ENCODE data around the gene LRFN2. TPM values are rescaled to one million over a fixed set of nuclear protein-coding genes. Genes with fewer than 3 reads are reported as not detected.

Gene LRFN2
- polyA plus RNA-seq, 2 donors: 0.26 to 0.28 TPM

DNA sequence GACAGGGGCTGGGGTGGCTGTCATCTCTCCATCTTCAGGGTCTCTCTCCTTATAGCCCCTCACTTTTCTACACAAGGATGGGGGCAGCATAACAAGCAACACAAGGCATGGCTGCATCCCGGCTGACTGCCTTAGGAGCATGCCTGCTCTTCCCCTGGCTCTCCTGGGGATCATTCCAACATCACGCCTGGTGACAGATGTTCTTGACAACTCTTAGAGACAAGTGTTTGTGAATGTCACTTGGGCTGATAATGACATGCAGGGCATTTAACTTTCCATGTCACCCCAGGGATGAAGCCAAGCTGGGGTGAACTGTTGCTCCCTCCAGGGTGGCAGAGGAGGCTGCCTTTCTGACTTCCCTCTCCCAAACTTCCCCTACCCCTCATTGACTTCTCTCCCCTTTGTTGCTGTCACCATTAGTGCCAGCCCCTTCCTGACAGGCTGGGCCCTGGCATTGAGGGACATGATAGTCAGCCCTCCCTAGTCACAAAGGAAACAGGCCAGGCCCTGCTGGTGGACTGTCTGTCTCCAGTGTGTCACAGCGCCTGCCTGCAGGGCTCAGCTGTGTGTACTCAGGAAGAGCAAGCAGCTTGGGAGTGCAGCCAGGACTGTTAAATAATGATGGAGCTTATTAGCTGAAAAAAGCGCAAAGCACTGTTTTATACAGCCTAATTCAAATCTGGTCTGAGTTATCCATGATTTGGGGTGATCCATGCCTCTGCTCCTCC, 161.8 kb downstream of the LRFN2 start:
- no peaks in the 10 kb centered on the region for H3K36me3 ChIP-seq (ENCODE audit: control insufficient read depth in 2 of 2, insufficient read depth in 2 of 2, low read length in 1 of 2)
- no peak overlapping the region for H3K4me3 ChIP-seq (ENCODE audit: low read depth in 1 of 2, low read length in 2 of 2)
- WGBS, 2 donors: 53 to 67% methylated on average over 4 of the region's 4 CpGs
- peaks cover 0 to 7% of the 10 kb centered on the region in 2 donors for H3K4me1 ChIP-seq (ENCODE audit: control insufficient read depth in 2 of 2, insufficient read depth in 2 of 2, low read length in 1 of 2)
- no peak overlapping the region for H3K27ac ChIP-seq (ENCODE audit: low read depth in 2 of 2, low read length in 1 of 2)
- H3K27me3 ChIP-seq (ENCODE audit: control insufficient read depth in 1 of 2, insufficient read depth in 2 of 2, low read length in 2 of 2): no peaks in the 10 kb centered on the region
- no peaks in the 10 kb centered on the region for H3K9me3 ChIP-seq (ENCODE audit: control insufficient read depth in 2 of 2, insufficient read depth in 1 of 2, low read depth in 1 of 2, low read length in 1 of 2)

- Histone ChIP-seq H3K9me3 (ENCODE audit: control insufficient read depth in 2 of 2, insufficient read depth in 1 of 2, low read depth in 1 of 2, low read length in 1 of 2) (no peaks in the 10 kb centered on the region), H3K36me3 (ENCODE audit: control insufficient read depth in 2 of 2, insufficient read depth in 2 of 2, low read length in 1 of 2) (no peaks in the 10 kb centered on the region), H3K4me3 (ENCODE audit: low read depth in 1 of 2, low read length in 2 of 2) (no peak overlapping the region), H3K27me3 (ENCODE audit: control insufficient read depth in 1 of 2, insufficient read depth in 2 of 2, low read length in 2 of 2) (no peaks in the 10 kb centered on the region), H3K4me1 (ENCODE audit: control insufficient read depth in 2 of 2, insufficient read depth in 2 of 2, low read length in 1 of 2) (peaks cover 0 to 13% of the 10 kb centered on the region in 2 donors), H3K27ac (ENCODE audit: low read depth in 2 of 2, low read length in 1 of 2) (no peak overlapping the region)
- 46 to 57% methylated on average over 1 of the region's 1 CpG for WGBS, 2 donors
Measured at GRCh38 chr6:40422046-40422445, 165.1 kb downstream of the LRFN2 start.

DNA sequence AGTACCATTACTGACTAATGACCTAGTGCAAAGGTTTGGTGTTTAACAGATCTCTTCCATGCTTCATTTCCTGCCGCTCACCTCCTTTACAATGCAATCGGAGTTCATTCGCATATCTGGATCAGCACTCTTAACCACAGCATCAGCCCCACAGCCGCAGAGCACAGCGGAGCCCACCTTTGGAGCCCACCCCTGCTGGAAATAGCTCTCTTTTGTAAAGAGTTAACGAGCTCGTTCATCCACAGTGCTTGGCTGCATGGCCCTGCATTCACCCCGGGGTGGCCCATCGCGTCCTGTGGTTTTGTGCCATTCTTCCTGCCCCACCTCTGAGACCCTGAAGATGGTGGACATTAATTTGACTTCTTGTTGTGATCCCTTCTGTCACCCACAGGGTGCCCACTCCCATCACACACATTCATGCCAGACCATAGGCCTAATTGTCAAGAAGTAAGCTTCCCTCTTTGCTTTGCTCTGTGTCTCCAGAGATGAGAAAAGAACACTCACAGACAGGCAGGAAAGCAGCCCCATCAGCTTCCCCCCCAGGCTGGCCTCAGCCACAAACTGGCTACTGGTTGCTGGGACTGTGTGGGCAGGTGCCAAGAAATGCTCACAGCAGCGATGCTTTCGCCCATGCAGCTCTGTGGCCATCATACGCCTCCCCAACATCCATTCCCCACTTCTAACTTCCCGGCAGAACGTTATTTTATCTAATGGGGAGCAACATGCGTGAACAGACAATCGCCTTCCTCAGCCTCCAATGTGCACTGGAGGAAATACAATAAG, 167.0 kb downstream of the LRFN2 start:
- Histone ChIP-seq H3K27me3 (ENCODE audit: control insufficient read depth in 1 of 2, insufficient read depth in 2 of 2, low read length in 2 of 2) (no peaks in the 10 kb centered on the region), H3K4me3 (ENCODE audit: low read depth in 1 of 2, low read length in 2 of 2) (no peak overlapping the region), H3K4me1 (ENCODE audit: control insufficient read depth in 2 of 2, insufficient read depth in 2 of 2, low read length in 1 of 2) (peaks cover 0 to 8% of the 10 kb centered on the region in 2 donors), H3K9me3 (ENCODE audit: control insufficient read depth in 2 of 2, insufficient read depth in 1 of 2, low read depth in 1 of 2, low read length in 1 of 2) (no peaks in the 10 kb centered on the region), H3K36me3 (ENCODE audit: control insufficient read depth in 2 of 2, insufficient read depth in 2 of 2, low read length in 1 of 2) (no peaks in the 10 kb centered on the region), H3K27ac (ENCODE audit: low read depth in 2 of 2, low read length in 1 of 2) (no peak overlapping the region)
- 87 to 89% methylated on average over 17 of the region's 17 CpGs for WGBS, 2 donors

- H3K36me3 ChIP-seq (ENCODE audit: control insufficient read depth in 2 of 2, insufficient read depth in 2 of 2, low read length in 1 of 2): no peaks in the 10 kb centered on the region
- H3K9me3 ChIP-seq (ENCODE audit: control insufficient read depth in 2 of 2, insufficient read depth in 1 of 2, low read depth in 1 of 2, low read length in 1 of 2): no peaks in the 10 kb centered on the region
- H3K27ac ChIP-seq (ENCODE audit: low read depth in 2 of 2, low read length in 1 of 2): peak overlapping the region in 1 of 2 donors; percentile 49
- H3K27me3 ChIP-seq (ENCODE audit: control insufficient read depth in 1 of 2, insufficient read depth in 2 of 2, low read length in 2 of 2): no peaks in the 10 kb centered on the region
- no peak overlapping the region for H3K4me3 ChIP-seq (ENCODE audit: low read depth in 1 of 2, low read length in 2 of 2)
- H3K4me1 ChIP-seq (ENCODE audit: control insufficient read depth in 2 of 2, insufficient read depth in 2 of 2, low read length in 1 of 2): peaks cover 0 to 8% of the 10 kb centered on the region in 2 donors
- 82 to 90% methylated on average over 1 of the region's 1 CpG for WGBS, 2 donors
Measured at GRCh38 chr6:40419377-40419776, 167.8 kb downstream of the LRFN2 start.

GRCh38 chr6:40417031-40417430, 170.1 kb downstream of the LRFN2 start:
- H3K4me1 ChIP-seq (ENCODE audit: control insufficient read depth in 2 of 2, insufficient read depth in 2 of 2, low read length in 1 of 2): peaks cover 0 to 8% of the 10 kb centered on the region in 2 donors
- H3K36me3 ChIP-seq (ENCODE audit: control insufficient read depth in 2 of 2, insufficient read depth in 2 of 2, low read length in 1 of 2): no peaks in the 10 kb centered on the region
- 53 to 78% methylated on average over 9 of the region's 9 CpGs for WGBS, 2 donors
- peak overlapping the region in 1 of 2 donors; percentile 26 for H3K27ac ChIP-seq (ENCODE audit: low read depth in 2 of 2, low read length in 1 of 2)
- H3K27me3 ChIP-seq (ENCODE audit: control insufficient read depth in 1 of 2, insufficient read depth in 2 of 2, low read length in 2 of 2): no peaks in the 10 kb centered on the region
- H3K9me3 ChIP-seq (ENCODE audit: control insufficient read depth in 2 of 2, insufficient read depth in 1 of 2, low read depth in 1 of 2, low read length in 1 of 2): no peaks in the 10 kb centered on the region
- no peak overlapping the region for H3K4me3 ChIP-seq (ENCODE audit: low read depth in 1 of 2, low read length in 2 of 2)

- WGBS, 2 donors: 70 to 89% methylated on average over 6 of the region's 6 CpGs
- no peaks in the 10 kb centered on the region for H3K27me3 ChIP-seq (ENCODE audit: control insufficient read depth in 1 of 2, insufficient read depth in 2 of 2, low read length in 2 of 2)
- peaks cover 2 to 15% of the 10 kb centered on the region in 2 donors for H3K4me1 ChIP-seq (ENCODE audit: control insufficient read depth in 2 of 2, insufficient read depth in 2 of 2, low read length in 1 of 2)
- H3K27ac ChIP-seq (ENCODE audit: low read depth in 2 of 2, low read length in 1 of 2): no peak overlapping the region
- H3K9me3 ChIP-seq (ENCODE audit: control insufficient read depth in 2 of 2, insufficient read depth in 1 of 2, low read depth in 1 of 2, low read length in 1 of 2): no peaks in the 10 kb centered on the region
- no peak overlapping the region for H3K4me3 ChIP-seq (ENCODE audit: low read depth in 1 of 2, low read length in 2 of 2)
- H3K36me3 ChIP-seq (ENCODE audit: control insufficient read depth in 2 of 2, insufficient read depth in 2 of 2, low read length in 1 of 2): no peaks in the 10 kb centered on the region
Measured at GRCh38 chr6:40414617-40415016, 172.5 kb downstream of the LRFN2 start.

GRCh38 chr6:40413239-40413638, 173.9 kb downstream of the LRFN2 start:
- Histone ChIP-seq H3K9me3 (ENCODE audit: control insufficient read depth in 2 of 2, insufficient read depth in 1 of 2, low read depth in 1 of 2, low read length in 1 of 2) (no peaks in the 10 kb centered on the region), H3K27me3 (ENCODE audit: control insufficient read depth in 1 of 2, insufficient read depth in 2 of 2, low read length in 2 of 2) (no peaks in the 10 kb centered on the region), H3K4me3 (ENCODE audit: low read depth in 1 of 2, low read length in 2 of 2) (no peak overlapping the region), H3K4me1 (ENCODE audit: control insufficient read depth in 2 of 2, insufficient read depth in 2 of 2, low read length in 1 of 2) (peaks cover 2 to 10% of the 10 kb centered on the region in 2 donors), H3K27ac (ENCODE audit: low read depth in 2 of 2, low read length in 1 of 2) (no peak overlapping the region), H3K36me3 (ENCODE audit: control insufficient read depth in 2 of 2, insufficient read depth in 2 of 2, low read length in 1 of 2) (no peaks in the 10 kb centered on the region)
- 55 to 73% methylated on average over 6 of the region's 6 CpGs for WGBS, 2 donors

- H3K27ac ChIP-seq (ENCODE audit: low read depth in 2 of 2, low read length in 1 of 2): no peak overlapping the region
- no peaks in the 10 kb centered on the region for H3K9me3 ChIP-seq (ENCODE audit: control insufficient read depth in 2 of 2, insufficient read depth in 1 of 2, low read depth in 1 of 2, low read length in 1 of 2)
- H3K4me3 ChIP-seq (ENCODE audit: low read depth in 1 of 2, low read length in 2 of 2): no peak overlapping the region
- no peaks in the 10 kb centered on the region for H3K36me3 ChIP-seq (ENCODE audit: control insufficient read depth in 2 of 2, insufficient read depth in 2 of 2, low read length in 1 of 2)
- peaks cover 2 to 10% of the 10 kb centered on the region in 2 donors for H3K4me1 ChIP-seq (ENCODE audit: control insufficient read depth in 2 of 2, insufficient read depth in 2 of 2, low read length in 1 of 2)
- WGBS, 2 donors: 70 to 74% methylated on average over 6 of the region's 6 CpGs
- no peaks in the 10 kb centered on the region for H3K27me3 ChIP-seq (ENCODE audit: control insufficient read depth in 1 of 2, insufficient read depth in 2 of 2, low read length in 2 of 2)
Measured at GRCh38 chr6:40411881-40412280, 175.3 kb downstream of the LRFN2 start.

DNA sequence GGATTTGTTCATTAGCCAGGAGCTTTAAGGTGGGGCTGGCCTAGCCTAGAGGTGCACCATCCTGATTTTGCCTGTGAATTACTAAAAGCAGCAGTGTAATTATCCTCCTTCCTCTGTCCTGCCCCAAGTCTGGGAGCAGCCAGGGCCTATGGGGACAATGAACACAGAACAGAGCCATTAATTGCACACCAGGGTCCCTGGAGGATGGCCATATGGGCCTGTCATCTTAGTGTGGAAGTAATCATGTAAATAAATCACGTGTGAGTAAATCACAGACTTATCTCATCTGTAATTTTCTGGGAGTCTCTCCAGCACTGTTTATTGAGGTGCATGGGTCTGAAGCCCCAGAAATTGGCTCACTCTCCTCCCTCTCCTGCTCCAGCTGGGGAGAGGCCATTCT, 176.3 kb downstream of the LRFN2 start:
- WGBS, 2 donors: 28 to 30% methylated on average over 1 of the region's 1 CpG
- Histone ChIP-seq H3K4me3 (ENCODE audit: low read depth in 1 of 2, low read length in 2 of 2) (no peak overlapping the region), H3K4me1 (ENCODE audit: control insufficient read depth in 2 of 2, insufficient read depth in 2 of 2, low read length in 1 of 2) (peaks cover 4 to 8% of the 10 kb centered on the region in 2 donors), H3K27ac (ENCODE audit: low read depth in 2 of 2, low read length in 1 of 2) (no peak overlapping the region), H3K27me3 (ENCODE audit: control insufficient read depth in 1 of 2, insufficient read depth in 2 of 2, low read length in 2 of 2) (no peaks in the 10 kb centered on the region), H3K36me3 (ENCODE audit: control insufficient read depth in 2 of 2, insufficient read depth in 2 of 2, low read length in 1 of 2) (no peaks in the 10 kb centered on the region), H3K9me3 (ENCODE audit: control insufficient read depth in 2 of 2, insufficient read depth in 1 of 2, low read depth in 1 of 2, low read length in 1 of 2) (no peaks in the 10 kb centered on the region)

Measured in esophagus (tissue), 2 donors.